Endothelial cell of hepatic sinusoid (primary cell): Measurements from ENCODE around the gene SLC25A6.
"Not testable (repeated sequence)": the region's sequence is repeated elsewhere in the genome, so short reads cannot be mapped to it uniquely, and the experiment has no call there.

Source experiments
- in situ Hi-C: cut with HindIII; loops from 2 replicates; pipeline ENCODE4 v1.10.0; 2017; ENCODE audit warnings: low sequenced_read_pairs

Gene SLC25A6

DNA sequence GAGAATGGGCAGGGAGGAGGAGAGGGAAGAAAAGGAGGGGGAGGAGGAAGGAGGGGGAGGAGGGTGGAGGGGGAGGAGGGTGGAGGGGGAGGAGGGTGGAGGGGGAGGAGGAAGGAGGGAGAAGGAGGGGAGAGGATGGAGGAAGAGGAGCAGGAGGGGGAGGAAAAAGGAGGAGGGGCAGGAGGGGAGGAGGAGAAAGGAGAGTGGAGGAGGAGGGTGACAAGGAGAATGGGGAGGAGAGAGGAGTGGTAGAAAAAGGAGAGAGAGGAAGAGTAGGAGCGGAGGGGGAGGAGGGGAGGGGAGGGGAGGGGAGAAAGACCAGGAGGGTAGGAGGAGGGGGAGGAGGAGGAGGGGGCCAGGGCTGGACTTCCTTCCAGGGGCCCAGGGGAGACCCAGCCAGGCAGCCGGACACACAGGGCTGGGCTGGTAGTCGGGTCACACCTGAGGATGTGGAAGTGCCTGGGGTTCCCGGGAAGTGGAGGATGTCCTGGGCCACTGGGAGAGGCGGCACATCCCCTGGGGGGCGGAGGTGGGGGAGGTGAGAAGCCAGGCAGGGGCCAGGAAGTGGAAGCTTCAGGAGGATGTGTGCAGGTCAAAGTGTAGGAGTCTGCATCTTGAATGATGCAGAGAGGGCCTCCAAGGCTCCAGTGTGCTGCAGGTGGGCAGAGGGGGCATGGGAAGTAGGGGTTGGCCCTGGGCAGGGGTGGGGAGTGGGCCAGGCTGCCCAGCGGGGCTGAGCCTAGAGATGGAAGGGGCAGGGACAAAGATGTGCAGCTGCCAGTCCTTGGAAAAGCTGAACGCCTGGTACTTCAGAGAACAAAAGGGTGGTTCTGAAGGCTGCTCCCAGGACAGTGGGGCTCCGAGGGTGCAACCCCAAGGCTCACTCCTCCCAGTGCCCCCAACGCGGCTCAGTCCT, 36.5 kb downstream of the SLC25A6 start:
- in situ Hi-C loops: no loop called here

DNA sequence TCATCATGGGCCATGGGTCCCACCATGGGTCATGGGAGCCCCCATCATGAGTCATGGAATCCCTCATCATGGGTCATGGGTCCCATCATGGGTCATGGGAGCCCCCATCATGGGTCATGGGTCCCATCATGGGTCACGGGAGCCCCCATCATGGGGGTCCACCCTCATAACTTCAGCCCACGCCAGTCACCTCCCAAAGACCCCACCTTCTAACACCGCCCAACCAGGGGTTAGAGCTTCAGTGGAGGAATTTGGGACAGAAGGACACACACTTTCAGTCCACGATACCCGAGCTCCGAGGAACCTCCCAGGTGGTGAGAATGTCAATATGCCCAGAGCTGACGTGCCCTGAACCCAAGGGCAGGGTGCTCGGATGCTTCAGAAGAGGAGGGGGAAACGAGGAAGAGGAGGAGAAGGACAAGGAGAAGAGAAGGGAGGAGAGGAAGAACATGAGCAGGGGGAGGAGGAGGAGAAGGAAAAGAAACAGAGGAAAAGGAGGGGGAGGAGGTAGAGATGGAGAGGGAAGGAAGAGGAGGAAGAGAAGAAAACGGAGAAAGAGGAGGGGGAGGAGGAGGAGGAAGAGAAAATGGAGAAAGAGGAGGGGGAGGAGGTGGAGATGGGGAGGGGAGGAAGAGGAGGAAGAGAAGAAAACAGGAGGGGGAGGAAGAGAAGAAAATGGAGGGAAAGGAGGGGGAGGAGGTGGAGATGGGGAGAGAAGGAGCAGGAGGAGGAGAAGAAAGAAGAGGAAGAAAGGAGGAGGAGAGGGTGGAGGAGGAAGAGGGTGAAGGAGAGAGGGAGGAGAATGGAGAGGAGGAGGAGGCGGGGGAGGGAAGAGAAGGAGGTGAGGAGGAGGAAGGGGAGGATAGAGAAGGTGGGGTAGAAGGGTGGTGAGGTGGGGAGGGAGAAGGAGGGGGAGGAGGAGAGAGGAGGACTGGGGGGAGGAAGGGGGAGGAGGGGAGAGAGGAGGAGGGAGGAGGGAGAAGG, 37.6 kb downstream of the SLC25A6 start:
- in situ Hi-C loops: no loop called here

DNA sequence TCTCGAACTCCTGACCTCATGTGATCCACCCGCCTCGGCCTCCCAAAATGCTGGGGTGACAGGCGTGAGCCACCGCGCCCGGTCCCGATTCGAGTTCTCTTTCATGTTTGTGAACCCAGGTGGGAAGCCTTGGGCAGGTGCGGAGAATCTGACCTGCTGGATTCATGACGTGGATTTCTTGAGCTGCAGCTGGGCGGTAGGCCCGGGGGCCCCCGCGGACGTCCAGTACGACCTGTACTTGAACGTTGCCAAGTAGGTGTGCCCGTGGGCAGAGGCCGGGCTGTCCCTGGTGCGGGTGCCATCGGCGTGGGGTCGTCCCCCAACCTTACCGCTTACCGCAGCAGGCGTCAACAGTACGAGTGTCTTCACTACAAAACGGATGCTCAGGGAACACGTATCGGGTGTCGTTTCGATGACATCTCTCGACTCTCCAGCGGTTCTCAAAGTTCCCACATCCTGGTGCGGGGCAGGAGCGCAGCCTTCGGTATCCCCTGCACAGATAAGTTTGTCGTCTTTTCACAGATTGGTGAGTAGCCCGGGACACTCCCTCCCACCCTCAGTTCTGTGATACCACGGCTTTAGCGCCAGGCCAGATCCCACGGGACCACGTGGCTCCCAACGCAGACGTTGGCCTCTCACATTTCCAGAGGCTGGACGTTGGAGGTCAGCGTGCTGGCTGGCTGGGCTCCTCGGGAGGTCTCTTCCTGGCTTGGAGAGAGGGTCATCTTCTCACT, 39.8 kb downstream of the SLC25A6 start:
- in situ Hi-C loops: no loop called here

DNA sequence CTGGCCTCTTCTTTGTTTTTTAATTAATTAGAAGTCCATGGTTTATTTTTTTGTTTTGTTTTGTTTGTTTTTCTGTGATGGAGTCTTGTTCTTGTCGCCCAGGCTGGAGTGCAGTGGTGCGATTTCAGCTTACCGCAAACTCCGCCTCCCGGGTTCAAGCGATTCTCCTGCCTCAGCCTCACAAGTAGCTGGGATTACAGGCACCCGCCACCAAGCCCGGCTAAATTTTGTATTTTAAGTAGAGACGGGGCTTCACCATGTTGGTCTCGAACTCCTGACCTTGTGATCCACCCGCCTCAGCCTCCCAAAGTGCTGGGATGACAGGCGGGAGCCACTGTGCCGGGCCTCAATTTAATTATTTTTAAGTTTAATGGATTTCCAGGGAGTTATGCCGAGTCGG, 42.3 kb downstream of the SLC25A6 start:
- in situ Hi-C loops: not testable (repeated sequence)

DNA sequence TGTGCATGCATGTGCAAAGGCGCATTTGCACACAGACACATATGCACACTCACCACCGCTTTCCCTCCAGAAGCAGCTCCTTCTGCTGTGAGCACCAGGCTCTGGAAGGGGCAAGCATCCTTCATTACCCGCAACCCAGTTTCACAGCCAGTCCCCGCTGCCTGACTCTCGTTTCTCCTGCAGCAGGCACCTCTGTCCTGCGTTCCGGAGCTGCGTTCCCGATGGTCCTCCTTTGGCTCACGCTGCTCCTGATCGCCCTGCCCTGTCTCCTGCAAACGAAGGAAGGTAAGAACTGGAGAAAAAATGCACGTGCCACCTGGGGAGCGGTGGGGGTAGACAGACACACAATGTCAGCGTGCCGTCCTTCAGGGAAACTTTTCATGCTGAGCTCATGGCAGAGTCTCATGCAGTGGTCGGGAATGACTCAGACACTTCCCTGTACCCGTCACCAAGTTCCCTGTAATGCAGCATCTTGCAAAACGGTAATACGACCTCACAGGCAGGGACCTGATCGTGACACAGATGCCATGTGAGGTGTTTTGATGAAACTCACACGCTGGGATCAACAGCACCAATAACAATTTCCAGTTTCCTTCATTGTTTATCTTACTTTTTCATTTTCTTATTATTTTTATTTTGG, 50.2 kb downstream of the SLC25A6 start:
- in situ Hi-C loops: no loop called here

DNA sequence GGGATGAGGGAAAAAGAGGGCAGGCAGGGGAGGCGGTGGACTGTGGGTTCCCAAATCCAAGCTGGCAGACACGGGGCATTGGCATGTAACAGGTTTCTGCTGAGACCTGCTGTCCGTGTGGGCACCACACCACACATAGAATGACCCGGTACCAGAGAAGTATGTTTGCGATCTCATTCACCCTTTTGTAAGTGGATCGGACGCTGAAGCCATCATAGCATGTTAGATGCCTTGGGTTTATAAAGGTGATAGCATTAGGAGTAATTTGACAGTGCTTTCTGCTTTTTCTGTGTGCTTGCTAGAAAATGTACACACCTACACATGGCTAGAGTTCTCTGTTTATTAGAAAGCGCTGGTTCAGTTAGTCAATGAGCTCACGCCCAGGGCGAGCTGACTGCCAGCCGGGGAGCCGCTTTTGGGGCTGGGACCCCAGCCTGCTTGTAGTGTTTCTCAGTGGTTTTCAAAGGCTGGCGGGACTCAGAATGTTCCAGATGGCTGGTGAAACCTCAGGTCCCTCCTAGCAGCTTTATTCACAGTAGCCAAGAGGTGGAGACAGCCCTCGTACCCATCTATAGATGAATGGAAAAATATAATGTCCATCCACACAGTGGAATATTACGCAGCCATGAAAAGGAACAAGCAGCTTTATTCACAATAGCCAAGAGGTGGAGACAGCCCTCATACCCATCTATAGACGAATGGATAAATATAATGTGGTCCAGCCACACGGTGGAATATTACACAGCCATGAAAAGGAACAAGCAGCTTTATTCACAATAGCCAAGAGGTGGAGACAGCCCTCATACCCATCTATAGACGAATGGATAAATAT, 54.7 kb downstream of the SLC25A6 start:
- in situ Hi-C loops: no loop called here

DNA sequence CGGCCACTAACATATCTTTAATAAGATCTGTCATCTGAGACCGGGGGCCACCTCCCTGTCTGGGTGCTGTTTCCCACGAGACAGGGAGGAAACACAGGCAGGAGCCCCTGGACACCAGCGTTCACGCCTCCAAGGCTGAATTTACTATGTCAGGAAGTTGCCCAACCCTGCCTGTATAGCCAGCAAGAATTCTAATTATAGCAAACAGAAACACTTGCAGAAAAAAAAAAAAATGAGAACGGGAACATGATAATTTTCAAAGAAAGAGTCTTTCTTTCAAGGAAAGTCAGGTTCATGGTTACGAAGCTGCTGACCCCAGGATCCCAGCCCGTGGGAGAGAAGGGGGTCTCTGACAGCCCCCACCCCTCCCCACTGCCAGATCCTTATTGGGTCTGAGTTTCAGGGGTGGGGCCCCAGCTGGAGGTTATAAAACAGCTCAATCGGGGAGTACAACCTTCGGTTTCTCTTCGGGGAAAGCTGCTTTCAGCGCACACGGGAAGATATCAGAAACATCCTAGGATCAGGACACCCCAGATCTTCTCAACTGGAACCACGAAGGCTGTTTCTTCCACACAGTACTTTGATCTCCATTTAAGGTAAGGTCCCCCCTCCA, 55.5 kb downstream of the SLC25A6 start, which contains the start of gene IL3RA:
Gene IL3RA (plus strand): TSS at position 455 of the 613 bp plus-strand sequence. CDS start 4,981 bp downstream, outside the sequence.
- in situ Hi-C loops: no loop called here
